Measurements from ENCODE around the gene PPP1R2B.

DNA sequence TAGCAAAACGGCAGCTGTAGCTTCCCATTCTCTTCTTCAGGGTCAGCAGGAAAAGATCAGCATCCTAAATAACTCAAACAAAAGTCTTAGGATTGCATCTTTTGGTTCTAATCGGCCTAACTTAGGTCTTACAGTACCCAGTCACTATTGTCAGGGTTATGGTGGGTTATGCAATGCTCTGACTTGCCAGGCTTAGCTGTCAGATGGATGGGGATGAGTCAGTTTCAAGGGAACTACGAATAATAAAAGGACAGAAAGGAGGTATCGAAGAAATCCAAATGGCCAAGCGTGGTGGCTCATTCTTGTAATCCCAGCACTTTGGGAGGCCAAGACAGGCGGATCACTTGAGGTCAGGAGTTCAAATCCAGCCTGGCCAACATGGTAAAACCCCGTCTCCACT is 46.5 kb downstream of the PPP1R2B start:
- TF ChIP-seq TAF1 (IDR thresholded peaks at IDR 0.05; ENCODE audit: low read depth, low read length) = no peak
- TF ChIP-seq POLR2A (IDR thresholded peaks at IDR 0.05; ENCODE audit: low read depth, low read length) = no peak
- no peak for TF ChIP-seq POLR2AphosphoS5 (IDR thresholded peaks at IDR 0.05; ENCODE audit: low read depth, low read length)
- no peak for TF ChIP-seq PAX5 (IDR thresholded peaks at IDR 0.05; ENCODE audit: insufficient read depth, low read length, severe bottlenecking)
- TF ChIP-seq POU2F2 (IDR thresholded peaks at IDR 0.05; ENCODE audit: low read depth, low read length) = no peak
- TF ChIP-seq SPI1 (IDR thresholded peaks at IDR 0.05; ENCODE audit: low read depth, low read length) = no peak
